CD4-positive, alpha-beta T cell treated with Interleukin-10 for 1 hour (primary cell): ENCODE results near the gene CAV1.

Experiments
- DNase-seq: peaks from one replicate; pipeline ENCODE4 v3.0.0-alpha.2; 2020

Gene CAV1

GRCh38 chr7:116560021-116560970 is 35.5 kb downstream of the CAV1 start:
- no peak for DNase-seq

- no peak for DNase-seq
These were observed 37.1 kb downstream of the CAV1 start for GRCh38 chr7:116561697-116562483.

DNA sequence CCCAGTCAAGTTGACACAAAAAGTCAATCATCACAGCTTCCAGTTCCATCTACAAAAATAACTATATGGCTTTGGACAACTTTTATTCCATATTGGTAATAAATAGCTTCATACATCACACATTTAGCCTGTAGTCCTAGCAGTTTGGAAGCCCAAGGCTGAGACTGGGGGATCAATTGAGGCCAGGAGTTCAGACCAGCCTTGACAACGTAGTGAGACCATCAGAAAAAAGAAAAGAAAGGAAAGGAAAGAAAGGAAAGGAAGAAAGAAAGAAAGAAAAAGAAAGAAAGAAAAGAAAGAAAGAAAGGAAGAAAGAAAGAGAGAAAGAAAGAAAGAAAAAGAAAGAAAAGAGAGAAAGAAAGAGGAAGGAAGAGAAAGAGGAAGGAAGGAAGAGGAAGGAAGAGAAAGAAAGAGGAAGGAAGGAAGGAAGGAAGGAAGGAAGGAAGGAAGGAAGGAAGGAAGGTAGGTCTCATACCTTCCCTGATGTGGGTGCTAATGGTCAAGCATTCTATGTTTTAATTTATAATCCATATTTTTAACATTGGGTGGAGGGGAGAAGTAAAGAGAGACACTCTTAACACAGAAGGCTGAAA is 37.8 kb downstream of the CAV1 start:
- no peak for DNase-seq

- DNase-seq, result no peak
These were observed 41.1 kb downstream of the CAV1 start for GRCh38 chr7:116565981-116566380.

GRCh38 chr7:116566666-116567065 is 41.8 kb downstream of the CAV1 start:
- no peak for DNase-seq

- no peak for DNase-seq
These were observed 44.9 kb downstream of the CAV1 start for GRCh38 chr7:116569737-116570136.

GRCh38 chr7:116570306-116570705 is 45.5 kb downstream of the CAV1 start:
- DNase-seq, result no peak

GRCh38 chr7:116571037-116571436 is 46.2 kb downstream of the CAV1 start:
- no peak for DNase-seq

DNA sequence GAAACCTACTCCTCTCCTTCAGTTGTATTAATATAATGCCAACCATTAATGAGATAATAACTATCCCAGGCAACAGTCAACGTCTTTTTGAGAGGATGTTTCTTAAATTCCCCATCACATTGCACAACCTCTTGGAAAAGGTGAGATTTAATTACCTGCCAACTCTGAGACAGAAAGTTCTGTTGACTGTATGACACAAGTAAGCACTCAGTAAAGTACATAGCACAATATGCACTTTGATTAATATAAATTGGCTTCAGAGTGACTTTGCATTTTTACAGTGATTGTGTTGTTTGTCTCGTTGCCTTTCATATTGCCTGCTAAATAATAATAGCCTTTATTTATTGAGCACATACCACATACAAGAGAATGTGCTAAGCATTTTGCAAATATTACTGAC is 46.7 kb downstream of the CAV1 start:
- DNase-seq, result no peak

DNA sequence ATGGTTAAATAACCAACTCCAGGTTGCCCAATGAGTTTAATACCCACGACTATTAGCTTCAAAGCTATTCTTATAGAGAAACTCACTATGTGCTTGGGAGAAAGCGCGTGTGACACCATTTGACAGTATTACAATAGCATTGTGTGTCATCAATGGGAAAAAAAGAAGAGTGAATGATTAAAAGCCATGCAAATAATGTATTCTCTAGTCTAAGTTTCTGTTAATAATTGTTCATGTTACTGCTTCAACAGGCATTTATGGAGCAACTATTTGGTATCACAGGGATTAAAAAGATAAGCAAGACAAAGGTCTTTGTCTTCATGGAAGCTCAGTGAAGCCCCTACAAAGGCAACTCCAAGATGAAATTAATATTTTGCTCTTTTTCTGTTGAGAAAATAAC is 47.2 kb downstream of the CAV1 start:
- no peak for DNase-seq

DNA sequence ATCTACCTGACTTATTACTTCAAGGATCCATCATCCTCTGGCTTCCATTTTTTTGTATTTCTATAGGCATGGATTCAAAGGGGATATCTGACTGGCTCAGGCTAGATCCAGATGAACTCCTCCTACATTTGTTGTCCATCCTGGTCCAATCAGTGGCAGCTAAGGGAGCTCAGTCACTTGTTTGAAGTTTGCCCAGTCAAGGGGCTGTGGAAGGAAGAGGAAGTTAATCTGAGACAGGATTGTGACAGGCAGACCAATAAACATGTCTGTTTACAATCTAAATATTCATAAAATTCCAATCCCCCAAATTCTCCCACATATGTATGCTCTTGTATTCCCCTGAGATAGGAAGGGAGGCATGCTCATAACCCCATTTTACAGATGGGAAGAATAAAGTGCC is 48.7 kb downstream of the CAV1 start:
- DNase-seq, result no peak

DNA sequence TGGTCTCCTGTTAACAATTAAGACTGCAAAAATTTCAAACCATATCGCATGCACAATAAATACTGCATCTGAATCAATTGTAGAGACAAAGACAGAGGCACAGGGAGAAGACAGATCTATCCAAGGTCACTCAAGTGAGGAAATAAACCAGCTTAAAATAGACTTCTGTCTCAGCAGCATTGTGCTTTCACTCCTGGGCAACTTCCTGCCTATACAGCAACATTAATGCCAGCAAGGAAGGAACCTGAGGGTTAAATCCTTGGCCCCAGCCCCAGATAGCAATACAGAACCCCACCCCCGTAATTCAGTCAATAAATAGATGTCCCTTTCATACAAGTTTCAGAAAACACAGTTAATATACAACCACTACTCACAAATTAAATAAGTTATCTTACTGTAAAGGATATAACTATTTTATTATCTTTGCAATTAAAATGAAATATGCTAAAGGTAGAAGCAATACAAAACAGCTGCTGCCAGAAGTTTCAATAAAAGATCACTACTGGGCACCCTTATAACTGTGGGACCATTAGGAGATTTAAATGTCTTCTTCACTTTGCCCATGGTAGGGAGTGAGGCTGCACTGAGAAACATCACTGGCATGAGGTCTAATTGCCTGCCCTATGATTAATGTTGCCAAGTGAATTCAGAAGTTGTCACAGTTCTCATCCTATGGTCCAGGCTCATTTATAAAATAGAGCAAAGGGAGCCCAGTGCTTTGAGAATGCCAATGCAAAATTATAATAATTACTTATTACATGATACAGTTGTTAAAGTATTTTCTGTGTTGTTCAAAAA is 49.4 kb downstream of the CAV1 start:
- no peak for DNase-seq

- no peak for DNase-seq
These were observed 51.0 kb downstream of the CAV1 start for GRCh38 chr7:116575853-116576252.

GRCh38 chr7:116576350-116577319 is 51.8 kb downstream of the CAV1 start:
- DNase-seq, result no peak

- no peak for DNase-seq
These were observed 52.6 kb downstream of the CAV1 start for GRCh38 chr7:116577320-116577871.

GRCh38 chr7:116578526-116578925 is 53.7 kb downstream of the CAV1 start:
- DNase-seq, result no peak

DNA sequence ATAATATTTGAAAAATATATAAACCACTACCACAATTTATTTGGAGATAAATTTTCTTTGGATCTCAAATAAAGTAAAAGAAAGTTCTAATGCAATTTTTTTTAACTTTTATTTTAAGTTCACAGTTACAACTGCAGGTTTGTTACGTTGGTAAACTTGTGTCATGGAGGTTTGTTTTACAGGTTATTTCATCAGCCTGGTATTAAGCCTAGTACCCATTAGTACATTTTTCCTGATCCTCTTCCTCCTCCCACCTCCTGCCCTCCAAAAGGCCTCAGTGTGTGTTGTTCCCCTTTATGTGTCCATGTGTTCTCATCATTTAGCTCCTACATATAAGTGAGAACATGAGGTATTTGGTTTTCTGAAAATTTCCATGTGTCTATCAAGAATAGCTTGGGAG is 54.5 kb downstream of the CAV1 start:
- no peak for DNase-seq

- DNase-seq, result no peak
These were observed 55.0 kb downstream of the CAV1 start for GRCh38 chr7:116579835-116580234.

GRCh38 chr7:116582164-116582732 is 57.4 kb downstream of the CAV1 start:
- DNase-seq, result no peak

DNA sequence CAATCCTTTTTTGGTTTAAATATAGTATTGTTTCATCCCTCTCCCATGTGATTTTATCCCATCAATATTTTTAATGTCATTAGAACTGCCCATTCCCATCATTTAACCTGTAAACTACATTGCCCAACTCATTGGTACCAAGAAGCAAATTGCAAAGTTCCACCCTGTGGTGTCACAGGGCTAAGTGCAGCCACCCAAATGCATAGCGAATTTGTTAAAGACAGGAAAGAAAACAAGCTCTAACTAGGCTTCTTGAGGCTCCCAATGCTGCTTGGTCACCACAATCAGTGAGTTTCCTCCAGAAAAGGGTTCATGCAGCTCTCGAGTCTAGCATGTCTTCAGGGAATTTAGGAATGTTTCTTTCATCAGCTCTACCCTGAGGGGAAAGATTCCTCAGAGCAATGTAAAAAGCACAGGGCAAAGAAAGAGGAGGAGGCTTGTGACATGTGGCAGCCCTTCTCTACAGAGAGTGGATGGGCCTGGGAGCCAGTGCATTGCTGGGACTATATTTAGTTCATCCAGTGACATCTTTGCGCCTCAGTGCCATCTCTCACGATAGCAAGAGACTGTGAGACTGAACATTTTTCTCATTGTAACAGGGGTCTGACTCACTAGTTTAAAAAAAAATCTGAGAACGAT is 58.1 kb downstream of the CAV1 start:
- DNase-seq, result no peak
